CD4-positive, alpha-beta T cell treated with Interleukin-17A for 1 hour (primary cell): ENCODE results near the gene HOXC5.
"Not testable (repeated sequence)": the region's sequence is repeated elsewhere in the genome, so short reads cannot be mapped to it uniquely, and the experiment has no call there.

Experiments used
- DNase-seq: peaks from one replicate; pipeline ENCODE4 v3.0.0-alpha.2; 2020

Gene HOXC5

DNA sequence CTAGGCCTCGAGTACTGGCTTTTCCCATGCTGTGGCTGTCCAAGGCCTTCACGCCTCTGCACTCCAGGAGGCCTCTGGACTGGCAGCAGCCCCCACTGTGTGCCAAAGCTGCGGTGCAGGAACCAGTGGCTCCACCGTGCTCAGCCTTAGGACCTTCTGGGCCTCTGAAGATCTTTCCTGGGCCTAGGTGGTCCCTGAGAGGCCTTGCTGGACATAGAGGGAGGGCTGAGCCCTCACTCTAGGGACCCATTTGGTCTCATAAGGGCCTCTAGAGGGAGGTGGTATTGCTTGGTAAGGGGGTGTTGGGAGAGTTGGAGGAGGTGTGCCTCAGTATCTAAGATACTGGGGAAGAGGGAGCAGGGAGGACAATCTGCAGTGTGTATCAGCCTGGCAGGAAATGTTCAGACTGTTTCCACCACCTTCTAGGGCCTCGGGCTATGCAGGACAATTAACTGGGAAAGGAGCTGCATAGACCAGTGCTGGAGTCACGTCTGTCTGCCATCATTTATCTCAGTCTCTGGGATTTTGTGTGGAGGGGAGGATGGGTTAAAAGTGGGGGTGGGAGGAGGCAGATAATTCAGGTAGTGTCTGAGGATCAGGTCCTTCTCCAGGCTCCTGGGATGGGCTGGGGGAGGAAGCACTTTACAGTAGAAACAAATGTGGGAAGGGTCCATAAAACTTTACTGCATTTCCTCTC lies 2.9 kb downstream of the HOXC5 start:
- no peak for DNase-seq

DNA sequence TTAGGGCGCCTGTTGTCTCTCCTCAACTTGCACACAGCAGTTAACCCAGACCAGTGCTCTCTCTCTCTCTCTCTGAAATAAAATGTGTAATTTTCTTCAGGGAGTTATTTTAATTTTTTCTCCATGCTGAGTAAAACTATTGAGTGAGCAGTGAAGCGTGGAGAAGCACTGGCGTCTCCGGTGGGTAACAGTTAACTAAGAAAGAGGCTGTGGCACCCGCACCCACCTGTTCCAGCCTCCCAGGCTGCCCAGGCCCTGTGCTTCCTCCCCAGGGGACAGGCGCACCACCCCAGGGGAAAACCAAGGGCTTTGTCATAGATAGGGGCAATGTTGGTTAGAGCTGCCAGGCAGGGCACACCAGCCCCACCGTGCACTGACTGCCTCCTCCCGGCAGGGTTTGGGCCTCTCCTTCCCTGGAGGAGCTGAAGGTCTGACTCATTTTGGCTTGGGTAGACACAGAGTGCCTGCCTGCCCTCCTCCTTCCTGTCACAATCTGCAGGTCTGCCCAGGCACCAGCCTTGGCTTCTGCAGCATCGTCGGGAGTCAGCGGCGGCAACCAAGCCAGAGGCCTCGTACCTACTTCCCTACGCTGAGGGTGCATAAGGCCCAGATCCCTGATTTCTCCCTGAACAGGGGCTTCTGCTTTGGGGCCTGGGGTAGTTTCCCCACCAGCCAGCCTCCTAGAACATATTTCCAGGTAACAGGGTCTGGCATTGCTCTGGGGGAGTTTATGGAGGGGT lies 3.9 kb downstream of the HOXC5 start:
- DNase-seq = no peak

DNA sequence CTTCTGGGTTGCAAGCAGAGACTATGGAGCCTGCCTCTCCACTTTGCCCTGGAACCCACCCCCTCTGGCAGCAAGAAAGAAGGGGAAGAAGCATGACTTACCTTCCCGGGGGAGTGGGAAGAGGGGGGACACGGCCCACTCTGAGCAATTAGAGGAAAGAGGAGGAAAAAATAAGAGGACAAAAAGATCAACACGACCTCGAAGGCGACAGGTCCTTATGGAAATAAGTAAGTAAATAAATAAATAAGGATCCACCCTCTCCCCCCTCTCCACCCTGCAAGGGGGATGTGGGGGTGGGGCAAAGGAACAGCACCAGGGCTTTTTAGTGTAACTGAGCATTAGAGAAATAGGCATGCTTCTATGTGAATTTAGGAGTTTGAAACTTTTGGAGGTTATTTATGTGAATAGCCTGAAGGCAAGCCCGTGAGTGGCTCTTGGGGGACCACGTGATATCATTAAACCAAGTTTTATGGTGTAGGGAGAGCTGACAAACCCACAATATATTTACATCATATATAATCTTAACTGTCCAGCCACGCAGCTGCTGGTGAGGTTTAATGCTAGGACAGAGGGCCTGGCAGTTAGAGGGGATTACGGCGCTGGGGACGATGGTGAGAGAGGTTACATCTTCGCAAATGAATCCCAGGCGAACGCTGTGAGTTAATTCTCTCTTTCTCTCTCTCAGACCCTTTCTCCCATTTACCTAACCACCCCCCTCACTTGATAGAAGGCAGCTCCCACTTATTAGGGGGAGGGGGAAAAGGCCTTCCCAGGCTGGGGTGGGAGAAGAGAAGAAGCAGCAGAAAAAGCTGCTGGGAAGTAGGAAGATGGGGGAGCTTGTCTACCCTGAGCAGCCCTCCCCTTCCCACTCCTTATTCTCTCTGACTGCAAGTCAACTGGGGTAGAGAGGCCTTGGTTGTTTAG lies 4.8 kb downstream of the HOXC5 start:
- no peak for DNase-seq

DNA sequence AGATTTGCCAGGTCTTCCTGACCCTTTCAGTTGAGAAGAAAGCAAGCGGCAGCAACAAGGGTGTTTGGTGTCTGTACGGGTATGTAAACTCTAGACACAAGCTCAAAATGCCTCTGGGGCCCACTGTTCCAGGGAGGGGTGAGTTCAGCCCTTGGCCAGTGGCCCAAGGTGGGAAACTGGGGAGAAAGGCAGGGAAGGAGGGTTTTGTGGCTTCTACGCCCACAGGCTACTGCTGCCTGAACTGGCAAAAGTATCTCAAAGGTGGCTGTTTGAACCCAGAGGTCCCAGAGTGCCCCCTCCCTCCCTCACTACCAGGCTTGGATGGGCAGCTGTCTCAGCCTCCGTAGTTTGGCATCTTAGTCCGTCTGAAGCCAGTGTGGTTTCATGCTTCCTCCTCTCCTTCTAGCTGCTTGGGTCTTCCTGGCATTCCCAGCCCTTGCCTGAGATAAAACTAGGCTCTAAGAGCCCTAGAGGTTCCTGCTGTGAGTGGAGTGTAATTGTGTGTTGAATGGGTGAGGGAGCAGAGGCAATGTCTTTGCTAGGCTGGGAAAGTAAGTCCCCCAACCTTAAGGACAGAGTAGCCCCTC lies 5.5 kb downstream of the HOXC5 start:
- no peak for DNase-seq

DNA sequence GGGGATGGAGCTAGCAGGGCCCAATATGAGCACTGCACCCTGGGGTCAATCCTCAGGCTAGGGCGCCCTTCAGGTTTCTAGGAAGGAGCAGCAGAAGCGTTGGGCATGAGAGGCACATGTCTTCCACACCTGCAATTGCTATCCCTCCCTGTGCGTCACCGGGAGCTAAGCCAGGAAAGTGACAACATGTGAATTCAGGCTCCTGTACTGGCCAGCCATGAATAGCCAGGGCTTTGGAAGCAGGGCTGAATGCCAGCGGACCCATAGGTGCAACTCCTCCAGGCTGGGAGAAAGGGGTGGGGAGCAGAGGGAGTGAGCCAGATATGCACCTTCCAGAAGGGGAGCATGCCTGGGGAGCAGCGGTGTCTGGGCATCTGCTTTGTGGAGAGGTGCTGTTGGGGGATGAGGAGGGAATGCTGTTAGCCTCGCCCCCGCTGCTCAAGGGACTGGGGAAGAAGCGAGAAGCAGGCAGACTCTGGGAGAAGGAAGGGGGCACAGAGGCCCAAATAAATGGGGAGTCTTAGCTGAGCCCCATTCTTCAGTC lies 6.1 kb downstream of the HOXC5 start:
- DNase-seq = no peak

DNA sequence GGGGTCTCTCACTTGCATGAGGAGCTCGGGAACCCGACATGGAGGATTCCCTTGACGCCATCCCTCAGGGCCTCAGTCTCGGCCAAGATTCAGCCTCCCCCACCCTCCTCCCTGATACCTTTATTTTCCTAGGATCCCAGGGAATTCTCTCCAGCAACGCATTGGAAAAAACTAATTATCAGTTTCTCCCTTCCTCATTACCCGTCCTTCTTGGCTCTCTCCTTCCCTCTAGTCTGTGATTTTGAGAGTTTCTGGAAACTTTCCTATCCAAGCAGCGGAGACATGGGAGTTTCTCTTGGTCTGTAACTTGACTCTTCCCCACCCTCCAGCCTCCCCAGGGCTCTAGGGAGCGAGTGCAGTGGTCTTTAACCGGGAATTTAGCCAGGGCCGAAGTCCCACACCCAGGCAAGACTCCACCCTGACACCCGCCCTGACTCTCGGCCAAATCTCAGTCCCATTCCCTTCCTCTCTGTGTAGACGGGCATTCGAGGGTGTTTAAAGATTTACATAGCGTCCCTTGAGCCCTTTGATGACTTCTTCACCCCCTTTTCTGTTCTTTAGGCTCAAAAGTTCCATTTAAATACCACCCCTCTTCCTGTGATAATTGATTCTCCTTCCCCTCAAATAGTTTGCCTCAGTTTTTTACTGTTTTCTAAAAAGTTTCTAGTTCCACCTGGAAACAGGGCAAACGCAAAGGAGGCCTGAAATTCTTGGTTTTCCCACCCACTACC lies 6.7 kb downstream of the HOXC5 start:
- DNase-seq = no peak

DNA sequence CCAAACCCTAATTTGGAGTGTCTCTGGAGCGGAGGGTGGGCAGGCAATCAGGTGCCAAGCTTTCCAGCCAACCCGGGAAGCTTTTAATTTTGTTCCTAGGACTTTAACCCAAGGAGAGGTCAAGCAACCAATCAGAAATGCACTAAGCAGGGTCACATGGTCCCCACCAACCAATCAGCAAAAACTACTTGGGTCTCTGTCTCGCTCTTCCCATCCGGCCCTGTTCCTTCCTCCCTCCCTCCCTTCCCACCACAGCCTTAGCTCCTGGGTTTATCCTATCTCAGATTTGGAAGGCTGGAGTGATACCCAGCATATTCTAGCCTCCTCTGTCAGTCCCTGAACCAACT lies 7.3 kb downstream of the HOXC5 start:
- no peak for DNase-seq

DNA sequence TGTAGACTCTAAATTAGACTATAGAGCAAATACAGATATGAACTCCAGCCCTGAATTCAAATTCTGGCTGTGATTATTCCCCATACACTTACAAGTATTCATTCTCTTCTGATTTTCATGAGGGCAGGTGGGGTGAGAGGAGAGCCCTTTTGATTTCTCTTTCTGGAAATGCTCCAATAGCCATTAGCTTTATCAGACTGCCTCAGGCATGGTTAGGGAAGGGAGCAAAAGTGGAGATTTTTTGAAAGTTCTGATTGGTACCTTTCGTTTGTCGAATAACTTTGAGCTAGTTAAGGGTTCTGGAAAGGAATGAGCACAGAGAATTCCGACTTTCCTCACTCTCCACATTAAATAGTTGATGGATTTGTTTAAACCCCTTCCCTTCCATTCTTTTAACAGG lies 7.8 kb downstream of the HOXC5 start:
- no peak for DNase-seq

DNA sequence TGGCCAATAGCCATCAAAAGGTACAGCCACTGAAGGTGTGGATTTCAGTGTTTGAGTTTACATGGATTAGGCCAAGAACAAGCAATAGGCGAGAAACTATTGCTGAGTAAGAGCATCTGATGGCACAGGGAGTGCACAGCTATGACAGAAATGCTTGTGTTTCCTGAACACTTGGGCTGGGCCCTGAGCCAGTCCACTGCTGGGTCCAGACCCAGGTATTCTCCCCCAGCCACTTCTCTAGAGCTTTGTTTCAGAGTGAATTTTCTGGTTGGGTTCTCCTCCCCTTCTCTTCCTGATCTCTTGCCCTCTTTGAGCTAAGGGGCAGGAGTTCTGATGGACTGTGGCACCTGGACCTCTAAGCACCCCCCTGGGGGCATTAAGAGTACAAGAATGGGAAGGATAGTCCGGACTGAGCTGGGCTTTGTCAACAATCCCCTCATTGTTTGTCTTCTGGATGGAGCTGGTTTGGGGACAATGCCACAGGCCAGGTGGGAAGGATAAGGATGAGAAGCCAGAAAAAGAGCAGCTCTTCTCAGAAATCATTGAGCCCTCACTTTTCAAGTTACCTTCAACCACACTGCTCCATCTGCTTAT lies 8.3 kb downstream of the HOXC5 start:
- no peak for DNase-seq

DNA sequence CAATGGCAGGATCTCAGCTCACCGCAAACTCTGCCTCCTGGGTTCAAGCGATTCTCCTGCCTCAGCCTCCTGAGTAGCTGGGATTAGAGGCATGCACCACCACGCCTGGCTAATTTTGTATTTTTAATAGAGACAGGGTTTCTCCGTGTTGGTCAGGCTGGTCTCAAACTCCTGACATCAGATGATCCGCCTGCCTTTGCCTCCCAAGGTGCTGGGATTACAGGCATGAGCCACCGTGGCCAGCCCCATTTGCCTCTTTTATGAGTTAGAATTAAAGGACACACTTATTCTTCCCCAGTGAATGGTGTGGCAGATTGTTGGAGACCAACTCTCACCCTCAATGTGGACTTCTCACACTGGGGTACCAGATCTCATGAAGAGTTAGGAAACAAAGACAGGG lies 9.2 kb downstream of the HOXC5 start:
- DNase-seq = not testable (repeated sequence)

DNA sequence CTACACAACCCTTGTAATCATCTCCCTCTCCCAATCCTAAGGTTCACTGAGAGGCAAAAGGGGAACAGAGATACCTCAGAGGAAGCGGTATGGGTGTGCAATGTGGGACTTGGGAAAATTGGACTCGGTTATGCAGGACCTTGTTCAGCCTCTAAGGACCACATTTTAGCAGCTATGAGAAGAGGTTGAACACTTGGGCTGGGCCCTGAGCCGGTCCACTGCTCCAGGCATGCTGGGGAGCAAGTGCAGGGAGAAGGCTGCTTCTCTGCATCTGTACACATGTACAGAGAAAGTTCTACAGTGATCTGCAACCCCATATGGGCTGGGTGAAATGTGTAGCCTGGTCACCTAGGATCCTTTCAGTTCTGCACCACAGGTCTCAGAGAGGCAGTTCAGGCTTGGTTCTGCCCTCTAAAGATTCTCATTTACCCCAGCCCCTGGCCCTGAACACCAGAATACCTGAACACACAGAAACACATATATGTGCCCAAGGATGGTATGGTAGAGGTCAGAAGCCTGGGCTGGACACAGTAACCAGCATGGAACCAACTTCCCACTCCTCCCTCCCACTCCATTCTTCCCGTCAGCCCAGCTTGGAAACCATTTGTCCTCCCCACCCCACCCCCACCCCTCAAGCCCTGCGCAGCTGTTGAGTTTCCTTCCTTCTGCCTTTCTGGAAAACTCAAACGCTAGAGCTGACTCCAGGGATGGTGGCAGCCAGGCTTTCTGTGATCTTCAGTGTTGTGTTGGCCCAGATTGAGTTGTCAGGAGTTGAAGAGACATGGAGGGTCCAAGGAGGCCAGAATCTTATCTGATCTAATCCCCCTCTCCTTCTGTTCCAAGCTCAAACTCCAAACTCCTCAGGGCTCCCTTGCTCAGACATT lies 10.4 kb downstream of the HOXC5 start:
- no peak for DNase-seq

DNA sequence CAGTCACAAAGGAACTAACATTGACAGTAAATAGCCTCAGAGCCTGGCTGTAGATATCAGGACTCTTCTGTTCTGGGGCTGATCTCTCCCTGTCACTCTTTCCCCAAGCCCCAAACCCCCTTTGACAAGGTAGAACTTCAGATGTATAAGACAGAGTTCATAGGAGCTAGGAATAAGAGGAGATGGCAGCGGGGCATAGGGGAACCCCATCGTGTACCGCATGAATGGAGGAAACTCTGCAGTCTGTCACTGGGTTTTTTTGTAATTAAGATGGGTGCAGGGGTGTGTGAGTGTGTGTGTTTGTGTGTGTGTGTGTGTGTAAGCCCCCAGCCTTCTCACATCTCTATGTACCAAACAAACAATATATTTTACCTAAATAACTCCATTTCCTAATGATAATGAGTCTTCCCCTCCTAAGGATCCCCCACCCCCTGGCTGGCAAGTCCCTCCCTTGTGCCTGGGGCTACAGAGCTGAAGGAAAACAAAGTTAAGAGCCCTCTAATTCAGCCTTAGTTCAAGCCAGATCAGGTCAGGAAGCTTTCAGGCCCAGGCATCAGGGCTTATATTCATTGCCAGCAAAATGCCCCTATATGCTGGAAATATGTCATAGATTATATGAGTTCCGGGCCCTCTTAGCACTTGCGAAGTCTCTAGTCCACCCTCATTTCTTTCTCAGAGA lies 11.7 kb downstream of the HOXC5 start:
- no peak for DNase-seq

DNA sequence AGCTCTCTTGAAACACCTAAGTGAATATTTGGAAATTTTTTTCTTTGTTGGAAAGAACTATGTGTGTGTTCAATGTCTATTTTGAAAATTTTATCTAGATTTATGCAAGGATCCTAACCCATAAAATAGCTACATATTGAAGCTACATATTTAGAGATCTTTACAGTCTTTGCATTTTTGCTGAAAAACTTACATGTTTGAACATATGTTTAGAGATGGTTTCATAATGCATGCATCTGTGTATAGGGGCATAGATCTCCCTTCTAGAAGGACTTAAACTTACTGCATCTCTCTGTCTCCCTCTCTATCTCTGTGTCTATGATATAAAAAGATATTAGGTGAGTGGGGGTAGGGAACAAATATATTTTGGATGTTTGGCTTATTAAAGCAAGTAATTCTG lies 12.6 kb downstream of the HOXC5 start:
- no peak for DNase-seq

DNA sequence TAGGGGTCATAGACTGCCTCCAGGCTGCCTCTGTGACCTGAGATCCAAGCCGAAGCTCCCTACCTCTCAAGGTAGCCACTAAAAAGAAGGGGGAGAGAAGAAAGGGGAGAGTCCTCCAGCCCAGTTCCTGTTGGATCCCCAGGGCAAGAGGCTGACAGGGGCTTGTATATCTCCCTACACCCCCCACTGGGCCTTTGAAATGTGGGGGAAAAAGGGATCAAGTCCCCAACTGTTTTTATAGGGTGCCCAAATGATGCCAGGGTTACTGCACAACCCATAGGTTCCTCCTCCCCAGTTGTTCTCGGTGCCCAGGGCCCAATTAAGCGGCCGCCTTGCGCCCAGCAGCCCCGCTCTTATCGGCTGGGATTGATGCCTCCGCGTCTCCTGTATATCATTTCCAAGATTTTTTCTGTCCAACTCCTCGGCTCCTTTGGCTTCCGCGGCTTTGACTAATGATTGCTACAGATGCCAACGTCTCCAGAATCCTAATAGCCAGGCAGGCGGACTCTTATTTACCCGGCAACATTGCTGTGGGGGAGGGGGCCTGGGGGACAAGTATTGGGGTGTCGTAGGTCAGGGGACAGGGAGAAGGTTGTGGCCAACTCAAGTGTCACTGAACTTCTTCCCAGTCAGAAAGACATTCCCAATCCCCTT lies 13.1 kb downstream of the HOXC5 start:
- no peak for DNase-seq

DNA sequence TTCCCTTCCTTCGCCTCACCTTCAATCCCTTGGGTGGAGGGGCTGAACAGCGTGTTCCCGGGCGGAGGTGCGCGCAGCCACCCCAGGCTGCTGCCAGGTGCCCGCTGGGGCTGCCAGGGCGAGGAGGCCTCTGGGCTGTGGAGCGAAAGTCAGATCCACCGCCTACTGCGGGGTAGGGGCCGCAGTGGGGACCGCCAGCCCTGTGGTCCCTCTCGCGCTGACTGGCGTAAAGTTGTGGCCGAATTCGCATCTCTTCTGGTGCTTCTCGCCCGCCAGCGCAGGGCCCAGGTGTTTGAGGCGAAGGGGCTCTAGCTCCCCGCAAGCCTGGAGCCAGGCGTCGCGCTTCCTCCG lies 13.9 kb downstream of the HOXC5 start:
- no peak for DNase-seq

DNA sequence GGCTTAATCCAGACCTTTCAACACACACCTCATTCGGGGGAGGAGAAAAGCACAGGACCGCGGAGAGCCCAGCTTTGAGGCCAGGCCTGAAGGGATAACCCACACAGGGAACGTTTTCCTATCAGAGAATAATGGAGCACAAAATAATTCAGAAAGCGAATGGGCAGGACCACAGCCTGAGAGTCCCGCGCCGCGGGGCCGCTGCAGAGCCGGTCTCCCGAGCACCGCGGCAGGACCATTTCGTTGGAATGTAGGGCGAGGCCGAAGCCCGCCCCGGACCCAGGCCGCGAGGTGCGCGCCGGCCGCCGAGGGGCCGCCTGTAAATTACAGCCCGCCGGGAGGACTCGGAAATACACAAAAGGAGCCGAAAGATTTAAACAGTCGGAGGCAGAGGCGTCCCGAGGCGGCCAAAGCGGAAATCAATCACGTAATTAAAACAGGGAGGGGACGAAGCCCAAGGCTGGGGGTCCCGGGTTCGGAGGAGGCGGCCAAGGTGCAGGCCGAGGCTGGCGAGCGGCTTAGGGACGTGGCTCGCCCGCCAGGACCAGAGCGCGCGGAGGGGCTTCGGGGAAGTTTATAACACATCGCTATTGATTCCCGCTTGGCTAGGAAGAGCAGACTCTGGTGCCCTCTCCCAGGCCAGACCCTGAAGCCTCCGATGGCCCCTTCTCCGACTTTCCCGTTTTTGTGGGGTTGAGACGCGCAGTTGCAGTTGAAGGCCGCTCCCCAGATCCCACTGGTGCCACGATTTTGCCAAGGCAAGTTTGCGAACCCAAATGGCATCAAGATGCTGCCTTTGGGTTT lies 14.5 kb downstream of the HOXC5 start:
- DNase-seq = no peak

DNA sequence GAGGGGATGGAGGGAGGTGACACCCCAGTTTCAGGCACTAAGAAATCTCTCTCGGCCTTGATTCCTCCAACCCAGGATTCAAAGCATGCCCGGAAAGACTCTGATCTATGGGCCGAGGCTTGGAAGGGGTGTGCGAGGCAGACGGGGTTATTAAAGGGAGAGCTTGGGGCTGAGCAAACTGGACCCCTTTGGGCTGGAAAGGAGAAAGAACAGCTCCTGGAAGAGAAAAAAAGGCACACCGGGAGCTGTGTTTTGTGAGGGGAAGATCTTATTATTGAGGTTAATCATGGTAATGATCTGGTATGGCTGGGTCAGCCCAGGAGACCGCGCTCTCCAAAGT lies 15.1 kb downstream of the HOXC5 start:
- no peak for DNase-seq

DNA sequence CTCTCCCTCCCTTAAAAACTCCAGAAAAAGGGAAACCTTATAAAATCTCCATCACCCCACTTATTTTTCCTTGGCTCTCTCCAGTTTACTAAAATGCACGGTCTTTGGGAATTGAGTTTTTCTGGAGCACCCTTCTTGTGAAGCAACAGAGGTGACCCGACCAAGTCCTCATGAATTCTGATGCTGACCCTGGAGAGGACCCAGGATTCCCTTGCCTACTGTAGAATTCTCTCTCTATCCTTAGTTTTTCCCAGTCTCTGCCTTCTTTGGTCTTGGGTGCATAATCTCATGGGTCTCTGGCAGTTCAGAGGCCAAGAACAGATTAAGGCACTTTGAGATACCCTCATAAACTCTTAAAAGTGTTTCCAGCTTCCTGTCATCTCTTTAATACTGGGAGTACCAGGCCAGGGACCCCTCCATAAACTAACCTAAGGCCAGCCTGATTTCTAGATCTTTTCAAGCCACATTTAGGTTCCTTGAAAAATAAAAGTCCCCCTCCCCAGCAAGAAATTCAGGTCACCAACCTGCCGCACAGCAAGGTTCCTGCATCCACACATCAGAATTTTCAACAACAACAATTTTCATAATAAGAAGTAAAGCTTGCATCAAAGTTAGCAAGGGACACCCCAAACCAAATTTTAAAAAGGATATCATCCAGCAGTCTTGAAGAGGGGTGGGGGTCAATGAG lies 15.7 kb downstream of the HOXC5 start:
- no peak for DNase-seq

DNA sequence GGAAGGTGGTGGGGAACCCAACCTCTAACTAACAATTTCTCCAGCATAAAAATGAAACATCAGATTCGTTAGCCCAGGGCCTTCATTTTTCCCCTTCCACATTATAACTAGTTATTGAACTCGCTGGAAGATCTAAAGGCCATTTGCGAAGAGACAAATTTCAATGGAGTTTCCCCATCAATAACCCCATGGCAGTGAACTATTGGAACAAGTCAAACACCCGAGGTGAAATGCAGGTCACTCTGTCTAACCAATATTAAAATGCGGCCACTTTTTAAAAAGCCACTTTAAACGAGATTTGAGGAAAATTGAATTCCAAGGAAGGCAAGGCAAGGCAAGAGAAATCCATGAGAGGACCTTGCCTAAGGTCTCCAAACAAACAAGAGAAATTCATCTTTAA lies 16.3 kb downstream of the HOXC5 start:
- DNase-seq = no peak
